Transverse colon (tissue), 4 donors: ENCODE results near the gene SIAE. TPM values are rescaled to one million over a fixed set of nuclear protein-coding genes. Genes with fewer than 3 reads are reported as not detected.
A peak's percentile ranks its signal among the peaks of the same experiment; 100 is the strongest.

Source experiments
- DNase-seq: peaks from one replicate; pipeline ENCODE4 v3.0.0-alpha.2; 2019
- H3K27ac ChIP-seq, 4 donors: fragments of 200-600 bp; sonication (generic); 2 replicates each; pipeline ENCODE4 v1.5.1; 2016 to 2018; ENCODE audit warnings: inconsistent platforms in 4 of 4
- H3K27me3 ChIP-seq: fragments of 200-600 bp; sonication (generic); 2 replicates; pipeline ENCODE4 v1.5.1; 2017; ENCODE audit warnings: inconsistent platforms
- H3K36me3 ChIP-seq, 4 donors: fragments of 200-600 bp; sonication (generic); 2 replicates each; pipeline ENCODE4 v1.5.1; 2017 to 2019; ENCODE audit warnings: inconsistent platforms in 4 of 4
- H3K4me1 ChIP-seq, 4 donors: fragments of 200-600 bp; sonication (generic); 2 replicates each; pipeline ENCODE4 v1.5.1; 2017 to 2020; ENCODE audit warnings: inconsistent platforms in 4 of 4
- H3K4me3 ChIP-seq, 4 donors: fragments of 200-600 bp; sonication (generic); 1 replicate in 1 of 4; 2 replicates in 3 of 4; pipeline versions ENCODE4 v1.5.1 to v1.6.1; 2017 to 2019; ENCODE audit warnings: inconsistent platforms in 4 of 4
- H3K9me3 ChIP-seq, 2 donors: fragments of 200-600 bp; sonication (generic); 2 replicates each; pipeline ENCODE4 v1.5.1; 2017 to 2019; ENCODE audit warnings: inconsistent platforms in 2 of 2
- EP300 ChIP-seq: sonication (generic); formaldehyde crosslinking; IDR thresholded peaks from one replicate; pipeline ENCODE4 v1.6.1; 2017; ENCODE audit warnings: antibody characterized with exemption, low read depth
- POLR2A ChIP-seq: fragments of 450-650 bp; IDR thresholded peaks from one replicate; pipeline ENCODE4 v1.6.1; 2016; ENCODE audit warnings: antibody characterized with exemption, mild to moderate bottlenecking, moderate library complexity
- POLR2AphosphoS5 ChIP-seq, 3 donors: sonication (generic); formaldehyde crosslinking; IDR thresholded peaks; one replicate each; pipeline ENCODE4 v1.6.1; 2016; ENCODE audit warnings: antibody characterized with exemption in 3 of 3
- WGBS, 2 donors: methylation state at CpG; one replicate each; pipeline ENCODE4 v1.1.5; 2018; ENCODE audit warnings: low coverage in 1 of 2; 5-methylcytosine and 5-hydroxymethylcytosine counted together
- in situ Hi-C, 4 donors: fragments of 200-750 bp; cut with MboI; loops; one replicate each; pipeline versions ENCODE4 v1.15.0 to v1.15.1; 2017; ENCODE audit warnings: low sequenced_read_pairs in 3 of 4, low pct_ligation_motif_present in 1 of 4, low pct_unique_long_range_greater_than_20kb in 1 of 4
- intact Hi-C: fragments of 100-400 bp; cut with DNase I; formaldehyde crosslinking; loops from one replicate; pipeline ENCODE4 v1.15.1; 2023; ENCODE audit warnings: low total_unique reads
- total RNA-seq, 4 donors: library from RNA; depleted of rRNA; stranded (reverse); fragments of >200 nt; gene quantifications; one replicate each; pipeline ENCODE4 v1.1.0, GENCODE V29; 2016
- TF ChIP-seq, protein P1 (sequence below), 5 experiments: fragments of 200-600 bp in 3 of 5; fragments of 450-650 bp in 2 of 5; sonication (generic) in 3 of 5; IDR thresholded peaks; 1 replicate in 2 of 5; 2 replicates in 3 of 5; pipeline ENCODE4 v1.5.1; 2016 to 2017; ENCODE audit warnings: antibody characterized with exemption in 5 of 5, inconsistent platforms in 3 of 5, mild to moderate bottlenecking in 2 of 5, moderate library complexity in 1 of 5

The SIAE gene
- total RNA-seq, 4 donors from 2014 or later, result 38.4 to 183 (median 81.2) TPM

GRCh38 chr11:124674168-124674517 is 604 bp upstream of the SIAE start:
- Histone ChIP-seq H3K4me3 (peak overlapping the region; percentile 71 to 95 (median 78)), H3K36me3 (no peaks in the 10 kb centered on the region), H3K27ac (peak overlapping the region; percentile 90 to 95 (median 92)), H3K9me3 (no peaks in the 10 kb centered on the region), H3K27me3 (no peaks in the 10 kb centered on the region), H3K4me1 (peaks cover 10 to 52% (median 17%) of the 10 kb centered on the region in 4 donors)
- in situ Hi-C loops, result loop anchor here (5.0 to 25.0 kb wide), 4 partner anchors 88 to 163 kb away; partner anchors contain the start of genes ESAM (in 3 of the 4) and VSIG2 (in 1 of the 4)
- intact Hi-C loops, result no loop called here
- WGBS, 2 donors, result 27 to 37% methylated on average over 6 to 18 of the region's 18 CpGs
- TF ChIP-seq, protein P1, sequence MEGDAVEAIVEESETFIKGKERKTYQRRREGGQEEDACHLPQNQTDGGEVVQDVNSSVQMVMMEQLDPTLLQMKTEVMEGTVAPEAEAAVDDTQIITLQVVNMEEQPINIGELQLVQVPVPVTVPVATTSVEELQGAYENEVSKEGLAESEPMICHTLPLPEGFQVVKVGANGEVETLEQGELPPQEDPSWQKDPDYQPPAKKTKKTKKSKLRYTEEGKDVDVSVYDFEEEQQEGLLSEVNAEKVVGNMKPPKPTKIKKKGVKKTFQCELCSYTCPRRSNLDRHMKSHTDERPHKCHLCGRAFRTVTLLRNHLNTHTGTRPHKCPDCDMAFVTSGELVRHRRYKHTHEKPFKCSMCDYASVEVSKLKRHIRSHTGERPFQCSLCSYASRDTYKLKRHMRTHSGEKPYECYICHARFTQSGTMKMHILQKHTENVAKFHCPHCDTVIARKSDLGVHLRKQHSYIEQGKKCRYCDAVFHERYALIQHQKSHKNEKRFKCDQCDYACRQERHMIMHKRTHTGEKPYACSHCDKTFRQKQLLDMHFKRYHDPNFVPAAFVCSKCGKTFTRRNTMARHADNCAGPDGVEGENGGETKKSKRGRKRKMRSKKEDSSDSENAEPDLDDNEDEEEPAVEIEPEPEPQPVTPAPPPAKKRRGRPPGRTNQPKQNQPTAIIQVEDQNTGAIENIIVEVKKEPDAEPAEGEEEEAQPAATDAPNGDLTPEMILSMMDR (IDR thresholded peaks at IDR 0.05), result no peak
- TF ChIP-seq EP300 (no peak), POLR2AphosphoS5 (IDR thresholded peaks at IDR 0.05) (no peak), POLR2A (no peak)
- no peak for DNase-seq

GRCh38 chr11:124672536-124673215 is 863 bp downstream of the SIAE start:
- H3K4me1 ChIP-seq, result peaks cover 10 to 54% (median 17%) of the 10 kb centered on the region in 4 donors
- H3K9me3 ChIP-seq, result no peaks in the 10 kb centered on the region
- intact Hi-C loops (loop anchor here (2.0 kb wide), 1 partner anchor 90 kb away; the partner anchor contains the start of gene ESAM), in situ Hi-C loops (loop anchor here (5.0 to 25.0 kb wide), 4 partner anchors 90 to 165 kb away; partner anchors contain the start of genes ESAM (in 3 of the 4) and VSIG2 (in 1 of the 4))
- H3K27me3 ChIP-seq, result no peaks in the 10 kb centered on the region
- WGBS, 2 donors, result 36 to 51% methylated on average over 3 to 7 of the region's 7 CpGs
- peak overlapping the region; percentile 90 to 95 (median 92) for H3K27ac ChIP-seq
- no peak for DNase-seq
- H3K4me3 ChIP-seq, result peak overlapping the region; percentile 72 to 95 (median 78)
- H3K36me3 ChIP-seq, result no peaks in the 10 kb centered on the region
- no peak for TF ChIP-seq EP300
- TF ChIP-seq, protein P1 (IDR thresholded peaks at IDR 0.05), result no peak
- TF ChIP-seq POLR2A, result peak; percentile 67
- peak; percentile 12 to 75 (median 75) for TF ChIP-seq POLR2AphosphoS5 (IDR thresholded peaks at IDR 0.05)

DNA sequence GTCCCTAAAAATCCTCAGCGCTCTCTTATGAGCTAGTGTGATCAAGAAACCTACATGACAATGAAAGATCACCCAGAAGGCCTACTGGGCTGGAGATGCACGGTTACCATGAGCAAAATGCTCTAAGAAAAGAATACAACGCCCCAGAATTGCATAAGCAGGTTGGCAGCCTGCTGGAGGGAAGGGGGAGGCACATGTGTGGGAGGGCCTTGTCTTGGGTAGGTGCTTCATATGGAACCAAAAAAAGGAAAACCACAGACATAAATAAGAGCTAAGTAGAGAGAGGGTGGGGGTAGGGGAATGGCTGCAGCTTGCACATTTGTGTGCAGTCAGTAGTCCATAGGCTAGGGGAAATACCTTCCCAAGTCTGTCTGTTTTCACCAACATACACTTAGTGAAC is 2.8 kb downstream of the SIAE start:
- intact Hi-C loops (no loop called here), in situ Hi-C loops (loop anchor here (5.0 to 25.0 kb wide), 4 partner anchors 92 to 167 kb away; partner anchors contain the start of genes ESAM (in 3 of the 4) and VSIG2 (in 1 of the 4))
- H3K27me3 ChIP-seq, result no peaks in the 10 kb centered on the region
- no peak for DNase-seq
- no peaks in the 10 kb centered on the region for H3K9me3 ChIP-seq
- WGBS, 2 donors, result 63% methylated on average over 3 of the region's 3 CpGs; no CpG with 5 or more reads in 1 of the 2 donors
- H3K27ac ChIP-seq, result no peak overlapping the region
- peaks cover 10 to 40% (median 15%) of the 10 kb centered on the region in 4 donors for H3K4me1 ChIP-seq
- no peak overlapping the region for H3K4me3 ChIP-seq
- no peaks in the 10 kb centered on the region for H3K36me3 ChIP-seq
- no peak for TF ChIP-seq POLR2A
- TF ChIP-seq, protein P1 (IDR thresholded peaks at IDR 0.05), result no peak
- TF ChIP-seq EP300, result no peak
- TF ChIP-seq POLR2AphosphoS5 (IDR thresholded peaks at IDR 0.05), result no peak

DNA sequence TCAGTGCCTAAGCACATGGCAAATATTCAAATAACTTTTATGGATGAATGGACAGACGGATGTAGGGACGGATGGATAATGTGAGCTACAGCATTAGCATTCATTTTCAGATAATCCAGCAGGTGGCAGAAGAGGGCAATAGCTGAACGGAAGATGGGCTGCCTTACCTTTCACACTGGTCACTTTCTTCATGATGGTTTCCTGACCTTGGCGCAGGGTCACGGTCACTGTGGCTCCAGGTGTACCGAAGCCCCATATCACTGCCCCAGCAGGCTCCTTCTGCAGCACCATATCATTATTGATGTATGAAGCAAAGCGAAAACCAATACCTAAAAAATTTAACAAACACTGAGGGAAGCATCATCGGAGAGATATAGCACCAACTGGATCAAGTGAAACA is 4.3 kb downstream of the SIAE start:
- in situ Hi-C loops, result loop anchor here in 3 of 4 donors (10.0 to 25.0 kb wide), 4 partner anchors 93 to 168 kb away; partner anchors contain the start of genes ESAM (in 2 of the 3) and VSIG2 (in 1 of the 3)

More for the DNA sequence above, 4.3 kb downstream of the SIAE start:
- Histone ChIP-seq H3K36me3 (no peaks in the 10 kb centered on the region), H3K27ac (no peak overlapping the region), H3K27me3 (no peaks in the 10 kb centered on the region), H3K9me3 (no peaks in the 10 kb centered on the region), H3K4me1 (peaks cover 5 to 26% (median 10%) of the 10 kb centered on the region in 4 donors), H3K4me3 (no peak overlapping the region)
- peak; percentile 35 for DNase-seq
- WGBS, 2 donors, result 20 to 24% methylated on average over 8 of the region's 8 CpGs
- no peak for TF ChIP-seq EP300
- TF ChIP-seq, protein P1 (IDR thresholded peaks at IDR 0.05), result peak; percentile 78 to 86 (median 82)
- intact Hi-C loops, result loop anchor here (1.0 to 10.0 kb wide), 2 partner anchors 167 to 196 kb away; partner anchors contain the start of gene ROBO3
